Subcutaneous abdominal adipose tissue (tissue), 5 donors: Measurements from ENCODE around the gene TMEM121.

Experiments
- H3K27ac ChIP-seq: one replicate; pipeline ENCODE4 v1.7.0; 2013; ENCODE audit warnings: low read depth, mild to moderate bottlenecking, inconsistent platforms, low read length, moderate library complexity
- H3K27me3 ChIP-seq, 5 donors: one replicate each; pipeline ENCODE4 v1.7.0; 2013; ENCODE audit warnings: low read length in 5 of 5, inconsistent platforms in 1 of 5; ENCODE audit not compliant: control insufficient read depth in 5 of 5, insufficient read depth in 4 of 5
- H3K36me3 ChIP-seq, 5 donors: one replicate each; pipeline ENCODE4 v1.7.0; 2013; ENCODE audit warnings: low read length in 5 of 5; ENCODE audit not compliant: control insufficient read depth in 5 of 5, insufficient read depth in 5 of 5
- H3K4me1 ChIP-seq, 5 donors: one replicate each; pipeline ENCODE4 v1.7.0; 2013; ENCODE audit warnings: low read length in 5 of 5, mild to moderate bottlenecking in 3 of 5, moderate library complexity in 1 of 5; ENCODE audit not compliant: control insufficient read depth in 5 of 5, insufficient read depth in 5 of 5
- H3K4me3 ChIP-seq, 5 donors: one replicate each; pipeline ENCODE4 v1.7.0; 2013; ENCODE audit warnings: low read length in 5 of 5, low read depth in 1 of 5
- H3K9ac ChIP-seq, 5 donors: one replicate each; pipeline ENCODE4 v1.7.0; 2013; ENCODE audit warnings: low read length in 5 of 5, mild to moderate bottlenecking in 4 of 5, moderate library complexity in 3 of 5
- H3K9me3 ChIP-seq, 5 donors: one replicate each; pipeline ENCODE4 v1.7.0; 2013; ENCODE audit warnings: low read length in 5 of 5; ENCODE audit not compliant: control insufficient read depth in 5 of 5
- donor health status: healthy.
- donor health status: healthy.
- donor health status: healthy.
- donor health status: healthy.
- donor health status: healthy.

TMEM121 gene

GRCh38 chr14:105492971-105493871 lies 33.2 kb upstream of the TMEM121 start:
- H3K9me3 ChIP-seq = no peaks in the 10 kb centered on the region
- H3K27ac ChIP-seq = no peak overlapping the region
- peaks cover 0 to 29% (median 13%) of the 10 kb centered on the region in 5 donors for H3K36me3 ChIP-seq
- H3K9ac ChIP-seq = no peak overlapping the region
- no peak overlapping the region for H3K4me3 ChIP-seq
- no peaks in the 10 kb centered on the region for H3K27me3 ChIP-seq
- peaks cover 0 to 32% (median 24%) of the 10 kb centered on the region in 5 donors for H3K4me1 ChIP-seq

- H3K36me3 ChIP-seq = peaks cover 0 to 35% (median 17%) of the 10 kb centered on the region in 5 donors
- H3K4me1 ChIP-seq = peaks cover 0 to 23% (median 16%) of the 10 kb centered on the region in 5 donors
- no peak overlapping the region for H3K27ac ChIP-seq
- no peaks in the 10 kb centered on the region for H3K27me3 ChIP-seq
- H3K9ac ChIP-seq = no peak overlapping the region
- H3K4me3 ChIP-seq = no peak overlapping the region
- H3K9me3 ChIP-seq = no peaks in the 10 kb centered on the region
Measured at GRCh38 chr14:105493921-105494605, 32.3 kb upstream of the TMEM121 start.

GRCh38 chr14:105494606-105494929 lies 31.8 kb upstream of the TMEM121 start:
- no peaks in the 10 kb centered on the region for H3K27me3 ChIP-seq
- H3K27ac ChIP-seq = no peak overlapping the region
- peaks cover 0 to 18% (median 11%) of the 10 kb centered on the region in 5 donors for H3K4me1 ChIP-seq
- no peak overlapping the region for H3K9ac ChIP-seq
- peaks cover 0 to 37% (median 18%) of the 10 kb centered on the region in 5 donors for H3K36me3 ChIP-seq
- no peak overlapping the region for H3K4me3 ChIP-seq
- H3K9me3 ChIP-seq = no peaks in the 10 kb centered on the region

GRCh38 chr14:105495101-105495989 lies 31.0 kb upstream of the TMEM121 start:
- H3K27me3 ChIP-seq = no peaks in the 10 kb centered on the region
- peaks cover 0 to 12% (median 7%) of the 10 kb centered on the region in 5 donors for H3K4me1 ChIP-seq

GRCh38 chr14:105495990-105496830 lies 30.2 kb upstream of the TMEM121 start:
- H3K27ac ChIP-seq = no peak overlapping the region
- H3K9me3 ChIP-seq = no peaks in the 10 kb centered on the region

More at GRCh38 chr14:105495101-105495989, 31.0 kb upstream of the TMEM121 start:
- no peak overlapping the region for H3K27ac ChIP-seq
- H3K4me3 ChIP-seq = no peak overlapping the region
- H3K9me3 ChIP-seq = no peaks in the 10 kb centered on the region
- peaks cover 0 to 37% (median 18%) of the 10 kb centered on the region in 5 donors for H3K36me3 ChIP-seq
- no peak overlapping the region for H3K9ac ChIP-seq

GRCh38 chr14:105496831-105497591 lies 29.4 kb upstream of the TMEM121 start:
- no peak overlapping the region for H3K4me3 ChIP-seq
- peaks cover 0 to 37% (median 18%) of the 10 kb centered on the region in 5 donors for H3K36me3 ChIP-seq
- H3K9ac ChIP-seq = no peak overlapping the region
- no peak overlapping the region for H3K27ac ChIP-seq
- H3K27me3 ChIP-seq = no peaks in the 10 kb centered on the region
- H3K4me1 ChIP-seq = peaks cover 0 to 3% (median 0%) of the 10 kb centered on the region in 5 donors
- H3K9me3 ChIP-seq = no peaks in the 10 kb centered on the region

More at GRCh38 chr14:105495990-105496830, 30.2 kb upstream of the TMEM121 start:
- H3K9ac ChIP-seq = no peak overlapping the region
- peaks cover 0 to 10% (median 7%) of the 10 kb centered on the region in 5 donors for H3K4me1 ChIP-seq
- no peak overlapping the region for H3K4me3 ChIP-seq
- peaks cover 0 to 37% (median 18%) of the 10 kb centered on the region in 5 donors for H3K36me3 ChIP-seq
- H3K27me3 ChIP-seq = no peaks in the 10 kb centered on the region

- Histone ChIP-seq H3K4me3 (no peak overlapping the region), H3K36me3 (peaks cover 0 to 29% (median 13%) of the 10 kb centered on the region in 5 donors), H3K9me3 (no peaks in the 10 kb centered on the region), H3K4me1 (no peaks in the 10 kb centered on the region), H3K27me3 (no peaks in the 10 kb centered on the region), H3K27ac (no peak overlapping the region), H3K9ac (no peak overlapping the region)
Measured at GRCh38 chr14:105497671-105498429, 28.5 kb upstream of the TMEM121 start.

- Histone ChIP-seq H3K4me3 (no peak overlapping the region), H3K9me3 (no peaks in the 10 kb centered on the region), H3K36me3 (peaks cover 0 to 23% (median 10%) of the 10 kb centered on the region in 5 donors), H3K4me1 (no peaks in the 10 kb centered on the region), H3K27ac (no peak overlapping the region), H3K27me3 (no peaks in the 10 kb centered on the region), H3K9ac (no peak overlapping the region)
Measured at GRCh38 chr14:105498430-105499255, 27.7 kb upstream of the TMEM121 start.
